ENCODE measurements around the gene SLIT3. TPM values are rescaled to one million over a fixed set of nuclear protein-coding genes. Genes with fewer than 3 reads are reported as not detected.
"Not testable (repeated sequence)": the region's sequence is repeated elsewhere in the genome, so short reads cannot be mapped to it uniquely, and the experiment has no call there.

Gene SLIT3
- total and polyA plus RNA-seq, 4 experiments from 2014 or later, result not detected

GRCh38 chr5:169147534-169147933 is 153.4 kb downstream of the SLIT3 start:
- no peaks in the 10 kb centered on the region for H3K9me3 ChIP-seq (ENCODE audit: control insufficient read depth in 1 of 2, low read length in 2 of 2)
- no peak overlapping the region for H3K4me3 ChIP-seq (ENCODE audit: low read length in 2 of 2)
- Mint-ChIP-seq H3K4me3 (no peak overlapping the region), H3K9me3 (no peaks in the 10 kb centered on the region), H3K27me3 (peaks cover 0 to 5% of the 10 kb centered on the region in 2 donors), H3K27ac (peak overlapping the region in 1 of 7 donors; percentile 43), H3K36me3 (no peaks in the 10 kb centered on the region), H3K4me1 (no peaks in the 10 kb centered on the region)
- H3K36me3 ChIP-seq (ENCODE audit: insufficient read depth, low read length), result no peaks in the 10 kb centered on the region
- no peak overlapping the region for H3K27ac ChIP-seq (ENCODE audit: low read depth, low read length)
- no peaks in the 10 kb centered on the region for H3K4me1 ChIP-seq (ENCODE audit: insufficient read depth, low read length)
- intact Hi-C loops (cut with micrococcal nuclease), result no loop called here
- ChIA-PET CTCF (ENCODE audit: partially characterized antibody) (no interaction called here), POLR2A (ENCODE audit: partially characterized antibody) (no interaction called here)
- DNase-seq, result no peak
- no peaks in the 10 kb centered on the region for H3K27me3 ChIP-seq (ENCODE audit: insufficient read depth, low read length)

- H3K27me3 Mint-ChIP-seq, result peaks cover 0 to 5% of the 10 kb centered on the region in 2 donors
- Histone ChIP-seq H3K9me3 (ENCODE audit: control insufficient read depth in 1 of 2, low read length in 2 of 2) (no peaks in the 10 kb centered on the region), H3K36me3 (ENCODE audit: insufficient read depth, low read length) (no peaks in the 10 kb centered on the region), H3K27ac (ENCODE audit: low read depth, low read length) (no peak overlapping the region), H3K27me3 (ENCODE audit: insufficient read depth, low read length) (no peaks in the 10 kb centered on the region), H3K4me1 (ENCODE audit: insufficient read depth, low read length) (no peaks in the 10 kb centered on the region), H3K4me3 (ENCODE audit: low read length in 2 of 2) (no peak overlapping the region)
- no peaks in the 10 kb centered on the region for H3K9me3 Mint-ChIP-seq
- no peaks in the 10 kb centered on the region for H3K4me1 Mint-ChIP-seq
- intact Hi-C loops (cut with micrococcal nuclease), result no loop called here
- ChIA-PET POLR2A (ENCODE audit: partially characterized antibody) (no interaction called here), CTCF (ENCODE audit: partially characterized antibody) (no interaction called here)
- H3K36me3 Mint-ChIP-seq, result no peaks in the 10 kb centered on the region
- H3K4me3 Mint-ChIP-seq, result no peak overlapping the region
- H3K27ac Mint-ChIP-seq, result no peak overlapping the region
- DNase-seq, result no peak
These were observed 154.8 kb downstream of the SLIT3 start for GRCh38 chr5:169146158-169146557.

- no peaks in the 10 kb centered on the region for H3K36me3 ChIP-seq (ENCODE audit: insufficient read depth, low read length)
- Mint-ChIP-seq H3K4me1 (no peaks in the 10 kb centered on the region), H3K4me3 (no peak overlapping the region), H3K36me3 (no peaks in the 10 kb centered on the region), H3K9me3 (peaks cover 0 to 3% (median 0%) of the 10 kb centered on the region in 8 donors), H3K27me3 (peaks cover 0 to 10% of the 10 kb centered on the region in 2 donors), H3K27ac (no peak overlapping the region)
- H3K4me3 ChIP-seq (ENCODE audit: low read length in 2 of 2), result no peak overlapping the region
- no peaks in the 10 kb centered on the region for H3K27me3 ChIP-seq (ENCODE audit: insufficient read depth, low read length)
- H3K4me1 ChIP-seq (ENCODE audit: insufficient read depth, low read length), result no peaks in the 10 kb centered on the region
- ChIA-PET CTCF (ENCODE audit: partially characterized antibody) (no interaction called here), POLR2A (ENCODE audit: partially characterized antibody) (no interaction called here)
- H3K9me3 ChIP-seq (ENCODE audit: control insufficient read depth in 1 of 2, low read length in 2 of 2), result no peaks in the 10 kb centered on the region
- intact Hi-C loops (cut with micrococcal nuclease), result no loop called here
- DNase-seq, result no peak
- H3K27ac ChIP-seq (ENCODE audit: low read depth, low read length), result no peak overlapping the region
These were observed 158.5 kb downstream of the SLIT3 start for GRCh38 chr5:169142264-169142970.

- H3K4me1 ChIP-seq (ENCODE audit: insufficient read depth, low read length); H3K27ac Mint-ChIP-seq; DNase-seq; H3K27ac ChIP-seq (ENCODE audit: low read depth, low read length); H3K9me3 Mint-ChIP-seq; H3K4me1 Mint-ChIP-seq; H3K36me3 ChIP-seq (ENCODE audit: insufficient read depth, low read length); POLR2A ChIA-PET (ENCODE audit: partially characterized antibody); H3K27me3 Mint-ChIP-seq; H3K4me3 ChIP-seq (ENCODE audit: low read length in 2 of 2); CTCF ChIA-PET (ENCODE audit: partially characterized antibody); intact Hi-C loops (cut with micrococcal nuclease); H3K9me3 ChIP-seq (ENCODE audit: control insufficient read depth in 1 of 2, low read length in 2 of 2); H3K36me3 Mint-ChIP-seq; H3K27me3 ChIP-seq (ENCODE audit: insufficient read depth, low read length); H3K4me3 Mint-ChIP-seq: not testable (repeated sequence)
These were observed 160.7 kb downstream of the SLIT3 start for GRCh38 chr5:169140215-169140614.

GRCh38 chr5:169139480-169140050 is 161.4 kb downstream of the SLIT3 start:
- Histone ChIP-seq H3K27me3 (ENCODE audit: insufficient read depth, low read length) (no peaks in the 10 kb centered on the region), H3K36me3 (ENCODE audit: insufficient read depth, low read length) (no peaks in the 10 kb centered on the region), H3K27ac (ENCODE audit: low read depth, low read length) (no peak overlapping the region), H3K4me3 (ENCODE audit: low read length in 2 of 2) (no peak overlapping the region), H3K9me3 (ENCODE audit: control insufficient read depth in 1 of 2, low read length in 2 of 2) (no peaks in the 10 kb centered on the region), H3K4me1 (ENCODE audit: insufficient read depth, low read length) (no peaks in the 10 kb centered on the region)
- peaks cover 0 to 5% (median 0%) of the 10 kb centered on the region in 8 donors for H3K9me3 Mint-ChIP-seq
- peaks cover 0 to 5% of the 10 kb centered on the region in 2 donors for H3K27me3 Mint-ChIP-seq
- ChIA-PET CTCF (ENCODE audit: partially characterized antibody) (no interaction called here), POLR2A (ENCODE audit: partially characterized antibody) (no interaction called here)
- intact Hi-C loops (cut with micrococcal nuclease), result no loop called here
- no peak overlapping the region for H3K4me3 Mint-ChIP-seq
- H3K36me3 Mint-ChIP-seq, result no peaks in the 10 kb centered on the region
- H3K4me1 Mint-ChIP-seq, result no peaks in the 10 kb centered on the region
- H3K27ac Mint-ChIP-seq, result no peak overlapping the region
- no peak for DNase-seq

- Mint-ChIP-seq H3K9me3 (peaks cover 0 to 2% (median 0%) of the 10 kb centered on the region in 8 donors), H3K36me3 (no peaks in the 10 kb centered on the region), H3K27me3 (peaks cover 0 to under 1% of the 10 kb centered on the region in 2 donors), H3K27ac (no peak overlapping the region), H3K4me3 (no peak overlapping the region), H3K4me1 (no peaks in the 10 kb centered on the region)
- intact Hi-C loops (cut with micrococcal nuclease), result no loop called here
- POLR2A ChIA-PET (ENCODE audit: partially characterized antibody), result no interaction called here
- DNase-seq, result no peak
- H3K36me3 ChIP-seq (ENCODE audit: insufficient read depth, low read length), result no peaks in the 10 kb centered on the region
- CTCF ChIA-PET (ENCODE audit: partially characterized antibody), result no interaction called here
- no peak overlapping the region for H3K27ac ChIP-seq (ENCODE audit: low read depth, low read length)
- H3K9me3 ChIP-seq (ENCODE audit: control insufficient read depth in 1 of 2, low read length in 2 of 2), result no peaks in the 10 kb centered on the region
- no peaks in the 10 kb centered on the region for H3K27me3 ChIP-seq (ENCODE audit: insufficient read depth, low read length)
- no peaks in the 10 kb centered on the region for H3K4me1 ChIP-seq (ENCODE audit: insufficient read depth, low read length)
- no peak overlapping the region for H3K4me3 ChIP-seq (ENCODE audit: low read length in 2 of 2)
These were observed 167.4 kb downstream of the SLIT3 start for GRCh38 chr5:169133531-169133930.

GRCh38 chr5:169132302-169132660 is 168.7 kb downstream of the SLIT3 start:
- Mint-ChIP-seq H3K27ac (no peak overlapping the region), H3K27me3 (peaks cover 0 to under 1% of the 10 kb centered on the region in 2 donors), H3K4me3 (no peak overlapping the region), H3K4me1 (no peaks in the 10 kb centered on the region), H3K36me3 (no peaks in the 10 kb centered on the region), H3K9me3 (peaks cover 0 to 2% (median 0%) of the 10 kb centered on the region in 8 donors)
- no peak overlapping the region for H3K27ac ChIP-seq (ENCODE audit: low read depth, low read length)
- H3K4me1 ChIP-seq (ENCODE audit: insufficient read depth, low read length), result no peaks in the 10 kb centered on the region
- no peak for DNase-seq
- H3K27me3 ChIP-seq (ENCODE audit: insufficient read depth, low read length), result no peaks in the 10 kb centered on the region
- H3K4me3 ChIP-seq (ENCODE audit: low read length in 2 of 2), result no peak overlapping the region
- intact Hi-C loops (cut with micrococcal nuclease), result no loop called here
- H3K36me3 ChIP-seq (ENCODE audit: insufficient read depth, low read length), result no peaks in the 10 kb centered on the region
- no peaks in the 10 kb centered on the region for H3K9me3 ChIP-seq (ENCODE audit: control insufficient read depth in 1 of 2, low read length in 2 of 2)
- POLR2A ChIA-PET (ENCODE audit: partially characterized antibody), result no interaction called here
- CTCF ChIA-PET (ENCODE audit: partially characterized antibody), result no interaction called here

All from CD4-positive, alpha-beta memory T cell (primary cell).